Stimulated activated CD4-positive, alpha-beta T cell treated with anti-CD3 and anti-CD28 coated beads, Interleukin-2, amount 100 ng/mL, for 4 hours (primary cell): Measurements from ENCODE around the gene RPRD1A.
"Not testable (repeated sequence)": the region's sequence is repeated elsewhere in the genome, so short reads cannot be mapped to it uniquely, and the experiment has no call there.

Experiments used
- DNase-seq: peaks from one replicate; pipeline ENCODE4 v3.0.0-alpha.2; 2020; ENCODE audit warnings: low read depth

The RPRD1A gene

DNA sequence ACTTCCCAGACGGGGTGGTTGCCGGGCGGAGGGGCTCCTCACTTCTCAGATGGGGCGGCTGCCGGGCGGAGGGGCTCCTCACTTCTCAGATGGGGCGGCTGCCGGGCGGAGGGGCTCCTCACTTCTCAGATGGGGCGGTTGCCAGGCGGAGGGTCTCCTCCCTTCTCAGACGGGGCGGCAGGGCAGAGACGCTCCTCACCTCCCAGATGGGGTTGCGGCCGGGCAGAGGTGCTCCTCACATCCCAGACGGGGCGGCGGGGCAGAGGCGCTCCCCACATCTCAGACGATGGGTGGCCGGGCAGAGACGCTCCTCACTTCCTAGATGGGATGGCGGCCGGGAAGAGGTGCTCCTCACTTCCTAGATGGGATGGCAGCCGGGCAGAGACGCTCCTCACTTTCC lies 10.4 kb upstream of the RPRD1A start:
- not testable (repeated sequence) for DNase-seq

- no peak for DNase-seq
Observed at GRCh38 chr18:36075862-36076587, 8.7 kb upstream of the RPRD1A start.

GRCh38 chr18:36074435-36074834 lies 7.1 kb upstream of the RPRD1A start:
- DNase-seq: no peak

GRCh38 chr18:36073676-36074075 lies 6.3 kb upstream of the RPRD1A start:
- no peak for DNase-seq

DNA sequence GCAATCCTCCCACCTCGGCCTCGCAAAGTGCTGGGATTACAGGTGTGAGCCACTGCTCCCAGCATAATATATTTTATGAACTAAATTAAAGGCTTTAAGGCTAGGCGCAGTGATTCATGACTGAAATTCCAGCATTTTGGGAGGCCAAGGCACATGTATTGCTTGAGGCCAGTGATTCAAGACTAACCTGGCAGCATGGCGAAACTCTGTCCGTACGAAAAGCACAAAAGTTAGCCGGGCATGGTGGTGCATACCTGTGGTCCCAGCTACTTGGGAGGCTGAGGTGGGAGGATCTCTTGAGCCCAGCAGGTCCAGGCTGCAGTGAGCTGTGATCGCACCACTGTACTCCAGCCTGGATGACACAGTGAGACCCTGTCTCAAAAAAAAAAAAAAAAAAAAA lies 5.0 kb upstream of the RPRD1A start:
- DNase-seq: not testable (repeated sequence)

DNA sequence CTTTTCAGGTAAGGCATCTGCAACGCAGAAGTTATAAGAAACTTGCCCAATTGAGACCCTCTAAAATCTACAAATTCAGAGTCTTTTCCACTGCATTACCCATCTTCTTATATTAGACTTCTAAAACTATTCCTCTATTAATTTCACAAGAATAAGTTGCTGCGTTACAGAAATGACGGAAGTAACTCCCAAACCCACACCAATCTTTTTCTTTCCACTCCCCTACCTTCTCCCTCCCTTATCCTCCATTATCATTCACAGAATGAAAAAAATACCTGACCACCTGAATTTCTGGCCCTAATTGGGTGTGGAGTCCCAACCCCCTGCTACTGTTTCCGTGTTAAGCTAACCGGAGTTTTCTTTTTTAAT lies 689 bp downstream of the RPRD1A start:
- DNase-seq: no peak

GRCh38 chr18:36066001-36066400 lies 1.4 kb downstream of the RPRD1A start:
- DNase-seq: no peak

DNA sequence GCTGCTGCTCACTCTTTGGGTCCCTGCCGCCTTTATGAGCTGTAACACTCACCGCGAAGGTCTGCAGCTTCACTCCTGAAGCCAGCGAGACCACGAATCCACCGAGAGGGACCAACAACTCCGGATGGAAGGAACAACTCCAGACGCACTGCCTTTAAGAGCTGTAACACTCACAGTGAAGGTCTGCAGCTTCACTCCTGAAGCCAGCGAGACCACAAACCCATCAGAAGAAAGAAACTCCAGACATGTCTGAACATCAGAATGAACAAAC lies 2.6 kb downstream of the RPRD1A start:
- not testable (repeated sequence) for DNase-seq

DNA sequence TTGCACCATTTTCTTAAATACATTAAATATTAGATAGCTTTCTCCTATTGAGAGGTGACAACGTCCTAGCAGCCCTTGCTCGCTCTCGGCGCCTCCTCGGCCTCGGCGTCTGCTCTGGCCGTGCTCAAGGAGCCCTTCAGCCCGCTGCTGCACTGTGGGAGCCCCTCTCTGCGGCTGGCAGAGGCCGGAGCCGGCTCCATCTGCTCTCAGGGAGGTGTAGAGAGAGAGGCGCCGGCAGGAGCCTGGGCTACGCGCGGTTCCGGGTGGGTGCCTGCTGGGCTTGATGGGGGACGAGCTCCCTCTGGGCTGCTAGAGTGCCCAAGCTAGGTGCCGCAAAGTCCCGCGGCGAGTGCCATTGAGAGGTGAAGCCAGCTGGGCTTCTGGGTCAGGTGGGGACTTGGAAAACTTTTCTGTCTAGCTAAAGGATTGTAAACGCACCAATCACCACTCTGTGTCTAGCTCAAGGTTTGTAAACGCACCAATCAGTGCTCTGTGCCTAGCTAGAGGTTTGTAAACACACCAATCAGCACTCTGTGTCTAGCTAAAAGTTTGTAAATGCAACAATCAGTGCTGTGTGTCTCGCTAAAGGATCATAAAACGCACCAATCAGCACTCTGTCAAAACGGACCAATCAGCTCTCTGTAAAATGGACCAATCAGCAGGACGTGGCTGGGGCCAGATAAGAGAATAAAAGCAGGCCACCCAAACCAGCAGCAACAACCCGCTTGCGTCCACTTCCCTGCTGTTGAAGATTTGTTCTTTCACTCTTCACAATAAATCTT lies 3.1 kb downstream of the RPRD1A start:
- no peak for DNase-seq

DNA sequence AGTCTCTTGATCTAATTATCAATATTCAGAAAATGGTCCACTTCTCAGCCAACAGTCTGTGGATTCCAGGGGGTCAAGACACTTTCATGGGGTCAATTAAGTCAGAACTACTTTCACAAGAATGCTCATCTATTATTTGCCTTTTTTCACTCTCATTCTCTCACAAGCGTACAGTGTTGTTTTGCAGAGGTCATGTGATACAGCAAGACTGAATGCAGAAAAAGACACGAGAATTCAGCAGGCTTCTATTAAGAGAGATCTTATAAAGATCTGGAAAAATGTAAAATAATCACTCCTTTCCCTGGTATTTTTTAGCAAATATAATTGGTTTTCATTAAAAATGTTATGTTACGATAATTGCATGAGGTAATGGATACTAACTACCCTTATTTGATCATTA lies 8.7 kb downstream of the RPRD1A start:
- DNase-seq: no peak

- DNase-seq: no peak
Observed at GRCh38 chr18:36051760-36052159, 15.6 kb downstream of the RPRD1A start.

GRCh38 chr18:36050479-36050878 lies 16.9 kb downstream of the RPRD1A start:
- no peak for DNase-seq

DNA sequence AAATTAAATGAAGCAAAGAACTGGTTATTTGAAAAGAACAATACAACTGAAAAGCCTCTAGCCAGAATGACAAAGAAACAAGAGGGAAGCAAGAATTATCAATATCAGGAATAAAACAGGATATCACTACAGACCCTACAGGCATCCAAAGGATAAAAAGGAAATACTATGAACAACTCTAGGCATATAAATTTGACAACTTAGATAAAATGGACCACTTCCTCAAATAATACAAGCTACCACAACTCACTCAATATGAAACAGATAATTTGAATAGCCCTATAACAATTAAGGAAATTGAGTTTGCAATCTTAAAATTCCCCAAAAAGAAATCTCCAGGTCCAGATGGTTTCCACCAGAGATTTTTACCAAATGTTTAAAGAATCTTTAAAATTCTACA lies 19.8 kb downstream of the RPRD1A start:
- no peak for DNase-seq

GRCh38 chr18:36046898-36047297 lies 20.5 kb downstream of the RPRD1A start:
- no peak for DNase-seq

DNA sequence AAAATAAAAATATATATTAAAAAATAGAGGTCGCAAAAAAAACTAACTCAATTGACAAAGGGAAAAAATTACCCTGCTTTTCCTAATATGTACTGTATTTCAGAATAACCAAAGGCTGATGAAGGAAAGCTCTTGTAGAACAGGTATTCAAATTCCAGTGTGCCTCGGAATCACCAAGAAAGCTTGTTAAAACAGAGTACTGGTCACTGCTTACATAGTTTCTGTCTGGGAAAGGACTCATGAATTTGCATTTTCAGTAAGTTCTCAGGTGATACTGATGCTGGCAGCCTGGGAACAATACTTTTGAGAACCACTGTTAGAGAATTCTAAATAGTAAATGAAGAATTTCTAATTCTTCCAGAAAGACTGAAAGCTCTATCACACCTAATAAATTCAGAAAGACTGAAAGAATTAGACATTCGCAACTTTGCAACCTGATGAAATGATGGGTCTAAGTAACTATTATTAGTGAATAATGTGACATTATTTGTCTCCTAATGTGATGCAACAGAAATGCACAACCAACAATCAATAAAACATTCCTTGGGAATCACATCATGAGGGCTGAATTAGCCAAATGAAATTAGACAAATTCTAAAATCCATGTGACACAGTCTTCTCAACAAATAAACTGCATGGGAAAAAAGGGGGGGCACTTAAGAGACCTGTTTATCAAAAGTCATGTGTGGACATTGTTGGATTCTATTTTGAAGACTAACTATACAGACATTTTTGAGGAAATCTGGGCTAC lies 21.9 kb downstream of the RPRD1A start:
- DNase-seq: no peak

DNA sequence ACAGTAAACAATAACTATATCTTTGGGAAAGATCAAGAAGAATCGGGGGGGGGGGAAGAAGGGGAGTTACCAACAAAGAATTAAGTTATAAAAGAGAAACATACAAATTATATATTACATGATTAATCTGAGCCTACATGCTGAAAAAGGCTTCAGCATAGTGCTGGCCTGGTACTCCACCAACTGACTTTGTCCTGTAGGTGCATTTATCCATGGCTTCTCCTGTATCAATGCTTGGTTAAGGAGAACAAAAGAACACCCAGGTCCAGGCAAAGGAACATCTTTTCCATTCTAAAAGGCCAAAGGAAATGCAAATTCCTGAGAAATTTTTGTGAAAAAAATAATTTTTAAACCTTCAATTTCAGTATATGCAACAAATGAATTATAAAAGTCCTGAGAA lies 24.2 kb downstream of the RPRD1A start:
- no peak for DNase-seq

DNA sequence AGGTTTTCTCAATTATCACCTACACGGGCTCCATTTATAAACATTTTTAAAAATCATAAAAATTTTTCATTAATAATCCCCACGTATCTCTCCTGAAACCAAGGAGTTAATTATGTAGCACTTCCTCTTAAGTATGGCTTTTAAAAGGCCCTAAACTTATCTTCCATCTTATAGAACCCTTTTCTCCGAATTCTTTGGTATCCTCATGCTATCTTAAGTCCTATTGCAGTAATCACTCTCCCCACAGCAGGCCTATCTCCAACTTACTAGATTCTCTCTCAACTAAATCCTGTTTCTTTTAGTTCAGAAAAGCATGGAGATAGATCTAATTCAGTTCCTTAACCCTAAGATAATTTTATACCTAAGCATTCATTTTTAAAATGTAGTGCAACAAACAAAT lies 26.2 kb downstream of the RPRD1A start:
- DNase-seq: no peak

DNA sequence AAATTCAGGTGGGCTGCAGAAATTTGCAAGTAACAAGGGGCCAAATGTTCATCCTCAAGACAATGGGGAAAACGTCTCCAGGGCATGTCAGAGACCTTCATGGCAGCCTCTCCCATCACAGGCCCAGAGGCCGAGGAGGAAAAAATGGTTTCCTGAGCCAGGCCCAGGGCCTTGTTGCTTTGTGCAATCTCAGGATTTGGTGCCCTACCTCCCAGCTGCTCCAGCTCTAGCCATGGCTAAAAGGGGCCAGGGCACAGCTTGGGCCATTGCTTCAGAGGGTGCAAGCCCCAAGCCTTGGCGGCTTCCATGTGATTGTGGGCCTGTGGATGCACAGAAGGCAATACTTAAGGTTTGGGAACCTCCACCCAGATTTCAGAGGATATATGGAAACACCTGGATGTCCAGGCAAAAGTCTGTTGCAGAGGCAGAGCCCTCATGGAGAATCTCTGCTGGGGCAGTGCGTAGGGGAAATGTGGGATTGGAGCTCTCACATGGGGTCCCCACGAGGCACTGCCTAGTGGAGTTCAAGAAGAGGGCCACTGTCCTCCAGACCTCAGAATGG lies 29.2 kb downstream of the RPRD1A start:
- DNase-seq: no peak

DNA sequence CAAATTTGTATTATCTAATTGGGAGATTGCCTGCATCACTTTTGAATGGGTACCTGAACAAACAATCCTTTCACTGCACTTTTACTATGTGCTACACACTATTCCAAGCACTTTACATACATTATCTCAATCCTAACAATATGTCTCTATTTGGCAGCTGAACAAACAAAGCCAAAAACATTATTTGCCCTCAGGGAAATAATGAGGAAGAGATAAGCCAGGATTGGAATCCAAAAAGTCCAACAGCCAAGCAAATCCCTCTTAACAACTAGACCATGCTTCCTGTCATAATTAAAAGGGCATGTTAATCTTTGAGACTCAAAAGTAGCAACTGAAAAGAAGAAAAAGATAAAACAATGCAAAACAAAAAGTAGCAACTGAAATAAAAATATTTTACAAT lies 32.1 kb downstream of the RPRD1A start:
- DNase-seq: no peak

- DNase-seq: no peak
Observed at GRCh38 chr18:36034299-36034895, 33.0 kb downstream of the RPRD1A start.

GRCh38 chr18:36031903-36032302 lies 35.5 kb downstream of the RPRD1A start:
- DNase-seq: no peak

- DNase-seq: no peak
Observed at GRCh38 chr18:36031407-36031806, 36.0 kb downstream of the RPRD1A start.

DNA sequence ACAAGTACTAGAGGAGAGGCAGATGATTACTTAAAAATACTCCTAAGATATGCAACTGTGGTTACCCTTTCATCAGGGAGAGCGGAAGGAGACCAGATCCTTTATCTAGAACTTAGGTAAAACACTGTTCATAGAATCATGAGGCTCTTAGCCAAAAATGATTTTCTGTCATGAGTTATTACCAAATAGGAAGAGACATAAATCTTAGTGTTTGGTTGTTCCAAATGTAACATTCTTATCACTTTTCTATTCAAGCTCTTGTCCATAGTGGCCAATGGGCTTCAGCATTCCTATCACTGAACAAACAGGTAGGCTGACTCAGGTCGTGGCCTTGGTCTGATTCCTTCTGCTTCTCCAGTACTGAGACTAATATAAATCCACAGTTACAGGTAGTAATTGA lies 38.5 kb downstream of the RPRD1A start:
- no peak for DNase-seq
